ENCODE results near the gene LSM14A. TPM values are rescaled to one million over a fixed set of nuclear protein-coding genes. Genes with fewer than 3 reads are reported as not detected.

LSM14A gene
- total RNA-seq, 1 experiment from 2014 or later = 199 TPM

DNA sequence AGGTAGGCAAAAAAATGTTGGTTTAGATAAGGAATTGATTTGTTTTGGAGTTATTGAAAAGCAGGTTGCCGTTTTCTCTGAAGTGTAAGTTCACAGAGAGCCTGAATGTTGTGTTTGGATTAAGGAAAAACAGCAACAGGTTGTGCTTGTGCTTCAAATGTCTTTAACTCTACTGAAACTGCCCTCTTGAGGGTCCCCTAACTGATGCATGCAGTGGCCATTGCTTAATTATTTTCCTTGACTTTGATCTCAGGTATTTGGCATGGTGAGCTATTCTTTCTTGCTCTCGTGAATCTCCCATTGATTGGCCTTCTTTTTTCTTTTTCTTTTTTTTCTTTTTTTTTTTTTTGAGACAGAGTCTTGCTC, 85.2 kb downstream of the LSM14A start:
- no peak overlapping the region for H3K4me2 ChIP-seq (ENCODE audit: insufficient read depth, insufficient read length, low read length)
- H3K4ac ChIP-seq (ENCODE audit: low read depth, low read length) = no peak overlapping the region
- H4K5ac ChIP-seq (ENCODE audit: insufficient read length, low read depth, low read length) = no peak overlapping the region
- H2AK5ac ChIP-seq (ENCODE audit: insufficient read length, low read length) = no peak overlapping the region
- no peak overlapping the region for H2BK20ac ChIP-seq (ENCODE audit: low read depth, low read length, poor library complexity, severe bottlenecking)
- 100% methylated on average over 1 of the region's 2 CpGs for WGBS (ENCODE audit: extremely low coverage, insufficient read length, low lambda C conversion rate)
- no peak overlapping the region for H3K18ac ChIP-seq (ENCODE audit: insufficient read length, low read depth, low read length)
- H2AFZ ChIP-seq (ENCODE audit: low read length) = no peak overlapping the region
- H3K23me2 ChIP-seq (ENCODE audit: insufficient read length, low read depth, low read length, poor library complexity, severe bottlenecking) = peaks cover 7% of the 10 kb centered on the region
- H3K27ac Mint-ChIP-seq = no peak overlapping the region
- no peak overlapping the region for H3K9ac ChIP-seq (ENCODE audit: extremely low read depth, insufficient read length, low read length)
- H4K20me1 ChIP-seq (ENCODE audit: control insufficient read depth, insufficient read depth, insufficient read length) = no peaks in the 10 kb centered on the region
- H3K4me1 ChIP-seq (ENCODE audit: insufficient read depth, low read length) = peaks cover 3% of the 10 kb centered on the region; the same call in 1 of the 2 replicates
- H3K27me3 ChIP-seq (ENCODE audit: insufficient read depth, low read length) = no peaks in the 10 kb centered on the region
- no peak overlapping the region for H2BK120ac ChIP-seq (ENCODE audit: low read depth, low read length, poor library complexity, severe bottlenecking)
- TF ChIP-seq CTCF (conservative IDR thresholded peaks at IDR 0.05) = no peak
- peaks cover 2% of the 10 kb centered on the region; the same call in 1 of the 2 replicates for H3K79me2 ChIP-seq (ENCODE audit: insufficient read depth, low read length)
- peaks cover 2% of the 10 kb centered on the region for H3K79me1 ChIP-seq (ENCODE audit: insufficient read depth, low read depth, low read length, poor library complexity, severe bottlenecking)
- no peak overlapping the region for H3K56ac ChIP-seq (ENCODE audit: insufficient read length, low read depth, low read length)
- H4K8ac ChIP-seq (replicated peaks; ENCODE audit: insufficient read length, low read depth, low read length) = no peak overlapping the region
- no peak overlapping the region for H3K14ac ChIP-seq (ENCODE audit: insufficient read depth, low read length)
- no peak overlapping the region for H2BK15ac ChIP-seq (ENCODE audit: low read depth, low read length)
- no peaks in the 10 kb centered on the region; a peak in 4 of 7 replicates for H3K36me3 Mint-ChIP-seq (ENCODE audit: insufficient read depth in 1 of 3, low read depth in 3 of 3)
- peaks cover 30 to 33% of the 10 kb centered on the region in 2 experiments for H3K4me1 Mint-ChIP-seq
- no peaks in the 10 kb centered on the region for H3K9me3 ChIP-seq (ENCODE audit: control insufficient read depth, low read depth, low read length)
- no peak overlapping the region for H3K4me3 Mint-ChIP-seq
- H4K91ac ChIP-seq (ENCODE audit: insufficient read length, low read depth, low read length) = no peak overlapping the region
- no peaks in the 10 kb centered on the region; a peak in 1 of 5 replicates for H3K9me3 Mint-ChIP-seq
- H3T11ph ChIP-seq (ENCODE audit: low read length) = no peak overlapping the region
- no peak overlapping the region for H3K27ac ChIP-seq (ENCODE audit: insufficient read length, low read depth, low read length)
- H3K27me3 Mint-ChIP-seq (ENCODE audit: low read depth) = no peaks in the 10 kb centered on the region
- no peak for DNase-seq
- H2BK5ac ChIP-seq (ENCODE audit: insufficient read length, low read length) = no peak overlapping the region
- H3K23ac ChIP-seq (ENCODE audit: insufficient read length, low read depth, low read length) = no peak overlapping the region
- no peak overlapping the region for H2BK12ac ChIP-seq (ENCODE audit: insufficient read length, low read depth, low read length)

Measured in H9 (cell line).